OCI-LY1 (cell line): Measurements from ENCODE around the gene VAV2.

Experiments
- H2AFZ ChIP-seq: fragments of 200-600 bp; sonication (generic), shearing (Covaris generic); 2 replicates; pipeline ENCODE4 v1.6.0; 2014; ENCODE audit warnings: antibody characterized with exemption, mild to moderate bottlenecking, low read length
- H3F3A ChIP-seq: fragments of 200-600 bp; sonication (generic), shearing (Covaris generic); 2 replicates; pipeline ENCODE4 v1.6.0; 2014; ENCODE audit warnings: mild to moderate bottlenecking, antibody characterized with exemption, low read length, moderate library complexity; ENCODE audit not compliant: insufficient read depth
- H3K27ac ChIP-seq: fragments of 200-600 bp; sonication (generic); 2 replicates; pipeline ENCODE4 v1.5.1; 2014; ENCODE audit warnings: low read length, mixed run types, mild to moderate bottlenecking, low read depth; ENCODE audit not compliant: poor library complexity, severe bottlenecking
- H3K27me3 ChIP-seq: fragments of 200-600 bp; sonication (generic); 2 replicates; pipeline ENCODE4 v1.6.0; 2014; ENCODE audit warnings: antibody characterized with exemption, mild to moderate bottlenecking, low read length, moderate library complexity; ENCODE audit not compliant: insufficient read depth
- H3K36me3 ChIP-seq: fragments of 200-600 bp; sonication (generic); 2 replicates; pipeline ENCODE4 v1.6.1; 2014; ENCODE audit warnings: mild to moderate bottlenecking, antibody characterized with exemption, low read length, moderate library complexity, mixed read lengths; ENCODE audit not compliant: insufficient read depth
- H3K4me1 ChIP-seq: fragments of 200-600 bp; sonication (generic); 2 replicates; pipeline ENCODE4 v1.5.1; 2014; ENCODE audit warnings: mild to moderate bottlenecking, low read length, moderate library complexity; ENCODE audit not compliant: insufficient read depth, severe bottlenecking
- H3K4me2 ChIP-seq: fragments of 200-600 bp; sonication (generic), shearing (Covaris generic); 2 replicates; pipeline ENCODE4 v1.6.1; 2014; ENCODE audit warnings: low read length
- H3K4me3 ChIP-seq: fragments of 200-600 bp; sonication (generic); 2 replicates; pipeline ENCODE4 v1.5.1; 2014; ENCODE audit warnings: low read length, low read depth, mild to moderate bottlenecking, mixed read lengths; ENCODE audit not compliant: poor library complexity, severe bottlenecking
- H3K79me2 ChIP-seq: fragments of 200-600 bp; shearing (Covaris generic); 2 replicates; pipeline ENCODE4 v1.6.1; 2016; ENCODE audit warnings: mixed run types, low read length, mixed read lengths; ENCODE audit not compliant: insufficient read depth
- H3K9ac ChIP-seq: fragments of 200-600 bp; sonication (generic), shearing (Covaris generic); 2 replicates; pipeline ENCODE4 v1.6.1; 2014; ENCODE audit warnings: mild to moderate bottlenecking, low read length, mixed read lengths
- H3K9me2 ChIP-seq: fragments of 200-600 bp; sonication (generic), shearing (Covaris generic); 2 replicates; pipeline ENCODE4 v1.6.1; 2014; ENCODE audit warnings: low read depth, mild to moderate bottlenecking, low read length, mixed read lengths
- H3K9me3 ChIP-seq: fragments of 200-600 bp; shearing (Covaris generic); 2 replicates; pipeline ENCODE4 v1.6.1; 2014; ENCODE audit warnings: low read length, mixed read lengths
- H4K20me1 ChIP-seq: fragments of 200-600 bp; sonication (generic), shearing (Covaris generic); 2 replicates; pipeline ENCODE4 v1.6.0; 2016; ENCODE audit warnings: mild to moderate bottlenecking, low read length; ENCODE audit not compliant: insufficient read depth
- EZH2 ChIP-seq: fragments of 200-600 bp; sonication (generic), shearing (Covaris generic); IDR thresholded peaks from 2 replicates; pipeline ENCODE4 v1.8.0; 2017; ENCODE audit warnings: borderline replicate concordance, mixed run types, mild to moderate bottlenecking, antibody characterized with exemption, low read length, moderate library complexity, mixed read lengths
- TF ChIP-seq, protein P1 (sequence below): fragments of 200-600 bp; sonication (generic), shearing (Covaris generic); IDR thresholded peaks from 2 replicates; pipeline ENCODE4 v1.5.1; 2017; ENCODE audit warnings: mild to moderate bottlenecking, antibody characterized with exemption, low read length, moderate library complexity, mixed read lengths

The VAV2 gene

DNA sequence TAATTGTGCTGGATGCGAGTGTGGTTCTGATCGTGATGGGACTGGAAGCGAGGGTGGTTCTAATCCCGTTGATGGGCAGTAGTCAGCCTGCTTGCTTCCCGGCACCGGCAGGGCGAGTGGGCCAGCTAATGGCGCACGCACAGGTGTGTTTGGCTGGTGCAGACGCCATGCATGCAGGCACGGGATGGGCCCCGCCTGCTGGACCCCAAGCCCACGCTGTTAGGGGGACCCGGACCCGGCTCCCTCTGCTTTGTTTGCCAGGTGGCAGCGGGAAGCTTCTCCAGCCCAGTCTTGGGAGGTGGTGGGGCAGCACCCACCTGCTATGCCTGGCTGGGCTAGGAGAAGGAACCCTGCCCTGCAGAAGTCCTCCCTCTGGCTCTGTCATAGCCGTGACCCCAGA is 70.3 kb downstream of the VAV2 start:
- no peaks in the 10 kb centered on the region for H4K20me1 ChIP-seq
- no peak overlapping the region for H3K9ac ChIP-seq
- H3K27ac ChIP-seq = no peak overlapping the region
- no peak overlapping the region for H3K4me3 ChIP-seq
- H3K4me1 ChIP-seq = no peaks in the 10 kb centered on the region
- peaks cover 7% of the 10 kb centered on the region; the same call in 1 of the 2 replicates for H3K27me3 ChIP-seq
- no peaks in the 10 kb centered on the region for H3K9me3 ChIP-seq
- no peaks in the 10 kb centered on the region for H3F3A ChIP-seq
- H3K36me3 ChIP-seq = no peaks in the 10 kb centered on the region
- no peaks in the 10 kb centered on the region for H3K79me2 ChIP-seq
- H2AFZ ChIP-seq = no peak overlapping the region
- no peak for TF ChIP-seq EZH2
- TF ChIP-seq, protein P1, sequence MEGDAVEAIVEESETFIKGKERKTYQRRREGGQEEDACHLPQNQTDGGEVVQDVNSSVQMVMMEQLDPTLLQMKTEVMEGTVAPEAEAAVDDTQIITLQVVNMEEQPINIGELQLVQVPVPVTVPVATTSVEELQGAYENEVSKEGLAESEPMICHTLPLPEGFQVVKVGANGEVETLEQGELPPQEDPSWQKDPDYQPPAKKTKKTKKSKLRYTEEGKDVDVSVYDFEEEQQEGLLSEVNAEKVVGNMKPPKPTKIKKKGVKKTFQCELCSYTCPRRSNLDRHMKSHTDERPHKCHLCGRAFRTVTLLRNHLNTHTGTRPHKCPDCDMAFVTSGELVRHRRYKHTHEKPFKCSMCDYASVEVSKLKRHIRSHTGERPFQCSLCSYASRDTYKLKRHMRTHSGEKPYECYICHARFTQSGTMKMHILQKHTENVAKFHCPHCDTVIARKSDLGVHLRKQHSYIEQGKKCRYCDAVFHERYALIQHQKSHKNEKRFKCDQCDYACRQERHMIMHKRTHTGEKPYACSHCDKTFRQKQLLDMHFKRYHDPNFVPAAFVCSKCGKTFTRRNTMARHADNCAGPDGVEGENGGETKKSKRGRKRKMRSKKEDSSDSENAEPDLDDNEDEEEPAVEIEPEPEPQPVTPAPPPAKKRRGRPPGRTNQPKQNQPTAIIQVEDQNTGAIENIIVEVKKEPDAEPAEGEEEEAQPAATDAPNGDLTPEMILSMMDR = no peak
- no peaks in the 10 kb centered on the region for H3K9me2 ChIP-seq
- no peak overlapping the region for H3K4me2 ChIP-seq

DNA sequence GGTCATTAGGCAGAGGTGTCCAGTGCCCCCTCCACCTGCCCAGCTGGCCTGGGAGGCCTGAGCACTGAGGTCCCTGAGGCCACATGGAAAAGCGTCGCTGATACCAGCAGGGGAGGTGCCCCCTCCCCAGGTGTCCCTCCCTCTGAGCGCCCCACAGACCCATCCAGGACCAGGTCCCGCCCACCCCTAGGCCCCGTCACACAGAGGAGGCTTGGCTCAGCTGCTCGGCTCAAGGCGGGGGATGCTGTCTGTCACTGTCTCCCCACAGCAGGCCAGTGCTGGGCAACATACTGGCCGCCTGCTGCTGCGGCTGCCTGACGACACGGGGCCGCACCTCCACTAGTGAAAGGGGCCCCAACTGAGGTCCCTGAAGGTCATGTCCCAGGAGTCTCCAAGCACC is 71.7 kb downstream of the VAV2 start:
- H4K20me1 ChIP-seq = no peaks in the 10 kb centered on the region
- H3F3A ChIP-seq = no peaks in the 10 kb centered on the region
- H3K27me3 ChIP-seq = peaks cover 7% of the 10 kb centered on the region; the same call in 1 of the 2 replicates
- H3K79me2 ChIP-seq = no peaks in the 10 kb centered on the region
- H3K9me2 ChIP-seq = no peaks in the 10 kb centered on the region
- H3K36me3 ChIP-seq = no peaks in the 10 kb centered on the region
- H3K4me1 ChIP-seq = no peaks in the 10 kb centered on the region
- H3K27ac ChIP-seq = no peak overlapping the region
- no peak overlapping the region for H2AFZ ChIP-seq
- no peak for TF ChIP-seq EZH2
- TF ChIP-seq, protein P1 = no peak
- no peaks in the 10 kb centered on the region for H3K9me3 ChIP-seq
- no peak overlapping the region for H3K9ac ChIP-seq
- H3K4me2 ChIP-seq = no peak overlapping the region
- no peak overlapping the region for H3K4me3 ChIP-seq

DNA sequence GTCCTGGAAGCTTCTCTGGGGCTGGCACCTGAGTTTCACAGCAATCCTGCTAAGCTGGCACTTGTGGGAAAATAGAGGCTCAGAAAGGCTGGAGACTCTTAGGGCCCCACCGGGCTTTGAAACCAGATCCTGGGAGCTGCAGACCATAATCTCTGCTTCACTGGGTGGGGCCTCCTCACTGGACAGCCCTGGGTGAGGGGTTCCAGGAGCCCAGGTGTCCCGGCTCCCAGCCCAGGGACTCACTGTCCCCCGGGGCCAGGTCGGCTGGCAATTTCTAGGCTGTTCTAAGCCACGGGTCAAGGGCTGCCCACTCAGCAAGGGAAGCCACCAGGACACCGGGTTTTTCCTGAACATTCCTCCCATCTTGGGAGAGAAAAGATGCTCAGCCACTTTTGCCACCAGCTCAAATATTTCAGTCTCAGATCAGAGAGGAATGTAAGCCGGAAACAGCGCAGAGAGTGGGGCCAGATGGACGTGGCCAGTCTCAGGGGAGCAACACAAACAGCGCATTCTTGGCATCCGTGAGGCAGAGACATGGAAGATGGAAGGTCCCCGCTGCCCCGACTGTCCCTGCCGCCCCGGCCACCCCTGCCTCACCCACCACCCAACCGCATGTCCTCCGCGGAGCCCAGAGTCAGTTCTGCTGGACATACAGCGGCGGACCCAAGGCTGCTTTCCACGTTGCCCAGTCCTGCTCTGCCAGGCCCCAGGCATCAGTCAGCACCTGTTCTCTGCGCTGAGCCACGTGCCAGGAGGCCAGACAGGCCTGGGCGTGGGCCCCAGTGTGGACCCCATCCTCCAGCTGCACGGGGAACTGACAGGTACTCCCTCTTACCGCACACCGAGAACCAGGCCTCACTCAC is 72.6 kb downstream of the VAV2 start:
- Histone ChIP-seq H3K27me3 (peaks cover 7% of the 10 kb centered on the region; the same call in 1 of the 2 replicates), H3K4me1 (no peaks in the 10 kb centered on the region), H3K4me3 (no peak overlapping the region), H3K9ac (no peak overlapping the region), H4K20me1 (no peaks in the 10 kb centered on the region), H2AFZ (no peak overlapping the region), H3K79me2 (no peaks in the 10 kb centered on the region), H3K4me2 (no peak overlapping the region), H3K36me3 (no peaks in the 10 kb centered on the region), H3K9me2 (no peaks in the 10 kb centered on the region), H3F3A (no peaks in the 10 kb centered on the region), H3K27ac (no peak overlapping the region), H3K9me3 (no peaks in the 10 kb centered on the region)
- TF ChIP-seq, protein P1 = no peak
- no peak for TF ChIP-seq EZH2
